Measurements from ENCODE around the gene DELE1. TPM values are rescaled to one million over a fixed set of nuclear protein-coding genes. Genes with fewer than 3 reads are reported as not detected.

DELE1 gene
- total RNA-seq, 2 donors from 2014 or later, result 48.6 to 52.2 TPM

DNA sequence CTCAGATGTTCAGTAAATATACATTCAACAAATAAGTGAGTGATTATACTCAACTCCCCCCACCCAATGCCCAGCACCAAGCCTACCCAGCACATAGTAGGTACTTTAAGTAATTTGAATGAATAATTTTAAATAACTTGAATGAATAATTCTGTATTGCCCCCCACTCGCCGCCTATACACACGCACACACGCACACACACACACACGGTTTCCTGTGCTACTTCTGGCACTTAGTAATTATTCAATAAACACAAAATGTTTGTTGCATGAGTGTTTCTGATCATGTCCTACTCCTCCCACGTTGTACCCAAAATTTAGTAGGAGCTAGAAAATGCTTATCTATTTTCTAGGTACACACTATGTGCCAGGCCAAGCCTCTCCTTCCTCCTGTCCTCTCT lies 18.1 kb downstream of the DELE1 start:
- H3K36me3 Mint-ChIP-seq (ENCODE audit: insufficient read depth in 2 of 2), result peaks cover 0 to 2% of the 10 kb centered on the region in 2 donors
- no peaks in the 10 kb centered on the region for H3K9me3 Mint-ChIP-seq
- H3K4me1 Mint-ChIP-seq (ENCODE audit: low read depth), result no peaks in the 10 kb centered on the region
- DNase-seq (no peak), ATAC-seq (replicated peaks in 1 of 2) (no peak)
- H3K27ac Mint-ChIP-seq, result no peak overlapping the region
- no peaks in the 10 kb centered on the region for H3K27me3 Mint-ChIP-seq (ENCODE audit: low read depth)
- no peak overlapping the region for H3K4me3 Mint-ChIP-seq

DNA sequence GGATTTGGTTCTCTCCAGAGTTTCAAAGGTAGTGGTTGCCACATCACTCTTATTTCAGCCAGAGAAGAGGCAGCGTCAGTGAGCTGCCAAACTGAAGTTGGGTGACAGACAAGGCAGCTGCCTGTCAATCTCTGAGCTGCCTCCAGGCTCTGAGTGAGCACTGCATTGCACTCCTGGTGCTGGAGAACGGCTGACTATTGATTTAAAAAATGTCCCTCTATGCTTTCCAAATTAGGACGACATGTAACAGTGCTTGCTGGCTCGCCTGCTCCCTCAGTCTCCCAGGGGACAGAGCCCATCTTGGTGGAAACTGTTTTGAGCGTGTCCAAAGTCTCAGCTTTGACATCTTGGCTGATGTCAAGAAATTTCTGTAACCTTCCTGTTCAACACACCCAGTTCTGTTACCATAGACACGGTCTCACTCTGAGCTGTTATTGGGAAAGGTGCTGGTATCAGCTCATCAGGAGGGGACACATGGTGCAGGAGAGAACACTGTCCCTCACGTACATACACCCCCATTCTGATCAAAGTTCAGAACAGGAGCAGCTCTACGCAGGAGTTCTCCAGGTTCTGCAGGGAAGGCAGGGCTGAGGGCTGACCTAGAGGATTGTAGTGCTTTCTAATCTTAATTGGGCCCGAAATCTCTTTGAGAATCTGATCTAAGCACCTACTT lies 18.6 kb downstream of the DELE1 start:
- H3K4me1 Mint-ChIP-seq (ENCODE audit: low read depth), result no peaks in the 10 kb centered on the region
- H3K9me3 Mint-ChIP-seq, result no peaks in the 10 kb centered on the region
- no peak for DNase-seq
- ATAC-seq (replicated peaks in 1 of 2), result no peak
- H3K27ac Mint-ChIP-seq, result no peak overlapping the region
- no peaks in the 10 kb centered on the region for H3K36me3 Mint-ChIP-seq (ENCODE audit: insufficient read depth in 2 of 2)
- H3K27me3 Mint-ChIP-seq (ENCODE audit: low read depth), result no peaks in the 10 kb centered on the region
- no peak overlapping the region for H3K4me3 Mint-ChIP-seq

DNA sequence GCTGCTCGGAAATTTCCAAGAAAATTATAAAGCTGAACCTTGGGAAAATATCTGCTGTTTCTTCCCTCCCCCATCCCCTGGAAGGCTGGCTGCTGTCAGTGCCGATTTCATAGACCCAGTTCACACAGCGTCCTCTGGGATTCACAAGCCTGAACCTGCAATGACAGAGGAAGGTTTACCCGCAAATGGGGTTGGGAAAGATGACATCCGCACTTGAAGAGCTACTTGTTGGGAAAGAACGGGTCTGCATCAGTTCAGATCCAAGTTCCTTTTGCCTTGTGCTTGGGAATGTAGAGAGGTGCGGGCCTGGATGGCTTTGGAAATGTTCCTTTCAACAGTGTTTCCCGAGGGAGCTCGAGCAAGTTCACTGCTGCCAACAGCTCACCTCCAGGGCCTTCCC lies 20.4 kb downstream of the DELE1 start:
- ATAC-seq (replicated peaks in 1 of 2) (no peak), DNase-seq (no peak)
- Mint-ChIP-seq H3K9me3 (no peaks in the 10 kb centered on the region), H3K27ac (no peak overlapping the region), H3K4me1 (ENCODE audit: low read depth) (no peaks in the 10 kb centered on the region), H3K27me3 (ENCODE audit: low read depth) (no peaks in the 10 kb centered on the region), H3K4me3 (no peak overlapping the region), H3K36me3 (ENCODE audit: insufficient read depth in 2 of 2) (no peaks in the 10 kb centered on the region)

DNA sequence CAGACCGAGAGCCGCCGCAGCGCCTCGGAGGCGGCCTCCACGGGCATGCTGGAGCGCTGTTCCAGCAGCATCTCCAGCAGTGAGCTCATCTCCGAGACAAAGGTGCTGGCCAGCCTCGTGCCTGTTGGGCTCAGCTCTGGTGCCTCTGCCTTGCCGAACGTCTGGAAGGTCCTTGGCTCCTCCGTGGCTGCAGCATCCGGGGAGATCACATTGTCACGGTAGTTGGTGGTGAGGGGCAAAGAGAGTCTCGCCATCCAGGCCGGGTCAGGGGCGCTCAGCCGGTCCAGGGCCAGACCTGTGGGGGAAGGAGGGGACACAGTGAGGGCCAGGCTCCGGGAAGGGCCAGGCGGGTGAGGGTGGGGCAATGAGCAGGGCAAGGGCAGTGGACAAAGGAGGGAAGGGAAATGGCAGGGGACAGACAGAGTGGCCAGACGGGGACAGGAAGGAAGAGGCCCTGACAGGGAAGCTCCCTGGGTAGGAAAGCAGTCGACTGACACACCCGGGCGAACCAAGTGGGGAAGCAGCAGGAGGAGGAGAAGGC lies 21.9 kb downstream of the DELE1 start:
- no peak overlapping the region for H3K27ac Mint-ChIP-seq
- no peak overlapping the region for H3K4me3 Mint-ChIP-seq
- DNase-seq (no peak), ATAC-seq (replicated peaks in 1 of 2) (no peak)
- H3K9me3 Mint-ChIP-seq, result no peaks in the 10 kb centered on the region
- H3K27me3 Mint-ChIP-seq (ENCODE audit: low read depth), result no peaks in the 10 kb centered on the region
- H3K4me1 Mint-ChIP-seq (ENCODE audit: low read depth), result no peaks in the 10 kb centered on the region
- H3K36me3 Mint-ChIP-seq (ENCODE audit: insufficient read depth in 2 of 2), result no peaks in the 10 kb centered on the region

DNA sequence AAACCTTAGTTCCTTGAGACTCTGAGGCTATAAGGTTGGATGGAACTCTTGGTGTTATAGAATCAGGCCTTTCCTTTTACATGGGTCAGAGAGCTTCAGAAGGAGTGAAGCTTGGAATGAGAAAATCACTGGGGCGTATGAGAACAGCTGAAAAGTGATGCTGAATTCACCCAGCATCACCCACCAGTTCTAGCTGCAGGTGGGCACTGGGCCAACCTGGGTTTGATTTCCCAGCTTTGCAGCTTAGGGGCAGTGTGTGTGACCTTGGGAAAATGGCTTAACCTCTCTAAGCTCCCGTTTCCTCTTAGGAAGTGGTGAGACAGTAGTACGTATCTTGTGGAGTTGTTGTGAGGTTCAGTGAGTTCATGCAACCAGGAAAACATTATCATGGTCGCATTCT lies 23.6 kb downstream of the DELE1 start:
- H3K4me3 Mint-ChIP-seq, result no peak overlapping the region
- no peak for ATAC-seq (replicated peaks in 1 of 2)
- no peaks in the 10 kb centered on the region for H3K9me3 Mint-ChIP-seq

DNA sequence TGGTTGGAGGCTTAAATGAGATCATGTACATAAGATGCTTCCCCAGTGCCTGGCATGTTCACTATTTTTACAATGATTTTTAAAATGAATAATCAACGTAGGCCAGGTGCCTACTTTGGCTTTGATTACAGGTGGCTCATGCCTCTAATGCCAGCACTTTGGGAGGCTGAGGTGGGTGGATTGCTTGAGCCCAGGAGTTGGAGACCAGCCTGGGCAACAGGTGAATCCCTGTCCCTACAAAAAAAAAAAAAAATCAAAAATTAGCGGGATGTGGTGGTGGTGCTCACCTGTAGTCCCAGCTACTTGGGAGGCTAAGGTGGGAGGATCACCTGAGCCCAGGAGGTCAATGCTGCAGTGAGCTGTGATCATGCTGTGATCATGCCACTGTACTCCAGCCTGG lies 25.1 kb downstream of the DELE1 start:
- Mint-ChIP-seq H3K4me3 (no peak overlapping the region), H3K27me3 (ENCODE audit: low read depth) (no peaks in the 10 kb centered on the region), H3K36me3 (ENCODE audit: insufficient read depth in 2 of 2) (no peaks in the 10 kb centered on the region), H3K9me3 (no peaks in the 10 kb centered on the region), H3K27ac (no peak overlapping the region), H3K4me1 (ENCODE audit: low read depth) (peaks cover 13% of the 10 kb centered on the region)
- DNase-seq, result no peak
- ATAC-seq (replicated peaks in 1 of 2), result no peak

More for the DNA sequence above, 23.6 kb downstream of the DELE1 start:
- H3K27me3 Mint-ChIP-seq (ENCODE audit: low read depth), result no peaks in the 10 kb centered on the region
- DNase-seq, result no peak
- H3K36me3 Mint-ChIP-seq (ENCODE audit: insufficient read depth in 2 of 2), result no peaks in the 10 kb centered on the region
- H3K27ac Mint-ChIP-seq, result no peak overlapping the region
- H3K4me1 Mint-ChIP-seq (ENCODE audit: low read depth), result peaks cover 13% of the 10 kb centered on the region

DNA sequence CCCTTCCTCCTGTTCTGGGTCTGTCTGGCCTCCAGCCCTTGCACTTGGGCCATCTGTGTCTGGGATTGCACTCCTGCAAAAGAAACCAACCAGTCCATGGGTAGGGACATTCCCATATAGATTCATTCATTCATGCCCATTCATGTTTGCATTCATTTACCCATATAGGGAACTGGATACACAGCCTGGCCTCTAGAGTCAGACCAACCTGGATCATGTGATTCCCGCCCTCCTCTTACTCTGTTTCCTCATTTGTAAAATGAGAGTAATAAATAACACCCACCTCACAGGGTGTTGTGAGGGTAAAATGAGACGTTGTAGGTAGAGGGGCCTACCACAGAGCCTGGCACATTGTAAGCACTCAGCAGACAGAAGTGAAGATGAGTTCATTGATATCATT lies 25.8 kb downstream of the DELE1 start:
- H3K4me3 Mint-ChIP-seq, result no peak overlapping the region
- peaks cover 13% of the 10 kb centered on the region for H3K4me1 Mint-ChIP-seq (ENCODE audit: low read depth)
- H3K36me3 Mint-ChIP-seq (ENCODE audit: insufficient read depth in 2 of 2), result no peaks in the 10 kb centered on the region
- H3K27ac Mint-ChIP-seq, result no peak overlapping the region
- no peaks in the 10 kb centered on the region for H3K9me3 Mint-ChIP-seq
- no peak for ATAC-seq (replicated peaks in 1 of 2)
- no peak for DNase-seq
- H3K27me3 Mint-ChIP-seq (ENCODE audit: low read depth), result no peaks in the 10 kb centered on the region

DNA sequence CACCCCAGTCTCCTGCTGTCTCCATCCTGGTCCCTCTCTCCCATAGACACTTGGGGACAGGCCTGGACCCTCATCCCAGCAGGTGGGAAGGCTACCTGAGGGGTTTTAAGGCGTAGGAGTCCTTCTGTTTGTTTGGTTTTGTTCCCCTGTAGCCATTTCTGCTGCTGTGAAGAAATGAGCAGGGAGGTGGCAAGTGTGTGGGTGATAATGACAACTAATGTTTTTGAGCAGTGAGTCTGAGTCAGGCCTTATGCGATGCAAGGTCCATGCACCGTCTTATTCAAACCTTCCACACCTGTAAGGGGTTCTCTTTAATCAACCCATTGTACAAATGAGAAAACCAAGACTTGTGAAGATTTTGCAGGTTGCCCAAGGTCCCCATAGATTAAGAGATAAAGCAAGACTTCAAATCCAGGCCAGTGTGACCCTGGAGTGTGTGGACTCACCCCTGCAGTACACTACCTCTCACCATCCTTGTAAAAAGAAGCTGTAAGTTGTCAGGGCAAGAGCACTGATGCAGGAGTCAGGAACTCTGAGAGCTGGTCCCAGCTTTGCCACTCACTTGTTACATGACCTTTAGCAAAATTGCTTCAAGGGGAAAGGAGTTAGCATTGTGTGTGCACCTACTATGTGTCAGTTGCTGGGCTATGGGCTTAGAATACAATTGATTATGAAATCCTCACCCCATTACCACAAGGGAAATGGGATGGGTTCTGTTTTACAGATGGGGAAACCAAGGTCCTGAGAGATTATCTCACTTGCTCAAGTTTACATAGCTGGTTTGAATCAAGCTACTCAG lies 26.7 kb downstream of the DELE1 start:
- Mint-ChIP-seq H3K9me3 (no peaks in the 10 kb centered on the region), H3K4me3 (no peak overlapping the region), H3K4me1 (ENCODE audit: low read depth) (peaks cover 13% of the 10 kb centered on the region), H3K27ac (no peak overlapping the region), H3K27me3 (ENCODE audit: low read depth) (no peaks in the 10 kb centered on the region), H3K36me3 (ENCODE audit: insufficient read depth in 2 of 2) (no peaks in the 10 kb centered on the region)
- ATAC-seq (replicated peaks in 1 of 2) (peak; percentile 39 to 55), DNase-seq (no peak)

DNA sequence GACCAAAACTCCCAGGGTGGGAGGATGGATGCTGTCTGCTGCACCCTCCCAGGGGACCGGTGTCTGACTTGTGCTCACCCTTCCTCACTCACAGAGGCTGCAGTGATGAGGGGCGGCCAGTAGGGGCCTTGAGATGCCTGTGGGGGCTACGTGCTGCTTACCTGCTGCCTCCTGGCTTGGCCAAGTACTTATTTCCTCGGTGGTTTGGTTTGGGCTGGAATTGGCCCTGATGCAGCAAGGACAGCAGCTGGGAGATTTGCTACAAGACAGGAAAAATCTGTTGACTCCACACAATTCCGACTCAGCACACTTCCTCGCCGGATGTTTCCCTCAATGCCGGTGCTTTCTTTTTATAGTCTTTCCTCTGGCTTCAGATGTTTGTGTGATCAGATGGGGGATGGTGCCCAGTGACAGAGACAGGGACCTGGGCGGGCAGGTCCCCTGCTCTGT lies 27.7 kb downstream of the DELE1 start:
- H3K9me3 Mint-ChIP-seq, result no peaks in the 10 kb centered on the region
- peak overlapping the region; percentile 38 to 50 for H3K4me3 Mint-ChIP-seq
- H3K27me3 Mint-ChIP-seq (ENCODE audit: low read depth), result no peaks in the 10 kb centered on the region
- no peaks in the 10 kb centered on the region for H3K36me3 Mint-ChIP-seq (ENCODE audit: insufficient read depth in 2 of 2)
- ATAC-seq (replicated peaks in 1 of 2) (peak; percentile 66 to 71), DNase-seq (peak; percentile 25 to 45)
- peak overlapping the region; percentile 76 for H3K27ac Mint-ChIP-seq
- peaks cover 13% of the 10 kb centered on the region for H3K4me1 Mint-ChIP-seq (ENCODE audit: low read depth)

DNA sequence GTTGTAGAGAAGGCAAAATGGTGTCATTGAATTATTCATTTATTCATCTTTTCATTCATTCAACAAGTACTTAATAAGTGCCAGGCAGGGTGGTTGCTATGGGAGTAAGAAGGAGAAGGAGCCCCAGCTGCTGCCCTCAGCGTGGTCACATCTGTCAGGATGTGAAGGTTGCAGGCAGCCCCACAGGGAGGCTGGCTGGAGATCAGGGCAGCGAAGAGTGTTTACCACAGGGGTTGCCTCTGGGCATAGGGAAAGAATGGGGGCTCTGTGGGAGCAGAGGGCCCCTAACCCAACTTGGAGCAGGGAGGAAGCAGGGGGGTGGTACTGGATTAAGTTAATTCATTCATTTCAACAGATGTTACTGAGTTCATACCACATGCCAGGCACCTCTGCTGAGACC lies 28.3 kb downstream of the DELE1 start:
- Mint-ChIP-seq H3K27me3 (ENCODE audit: low read depth) (no peaks in the 10 kb centered on the region), H3K4me1 (ENCODE audit: low read depth) (peaks cover 13% of the 10 kb centered on the region), H3K9me3 (no peaks in the 10 kb centered on the region), H3K36me3 (ENCODE audit: insufficient read depth in 2 of 2) (no peaks in the 10 kb centered on the region), H3K4me3 (no peak overlapping the region), H3K27ac (peak overlapping the region; percentile 76)
- no peak for DNase-seq
- no peak for ATAC-seq (replicated peaks in 1 of 2)

DNA sequence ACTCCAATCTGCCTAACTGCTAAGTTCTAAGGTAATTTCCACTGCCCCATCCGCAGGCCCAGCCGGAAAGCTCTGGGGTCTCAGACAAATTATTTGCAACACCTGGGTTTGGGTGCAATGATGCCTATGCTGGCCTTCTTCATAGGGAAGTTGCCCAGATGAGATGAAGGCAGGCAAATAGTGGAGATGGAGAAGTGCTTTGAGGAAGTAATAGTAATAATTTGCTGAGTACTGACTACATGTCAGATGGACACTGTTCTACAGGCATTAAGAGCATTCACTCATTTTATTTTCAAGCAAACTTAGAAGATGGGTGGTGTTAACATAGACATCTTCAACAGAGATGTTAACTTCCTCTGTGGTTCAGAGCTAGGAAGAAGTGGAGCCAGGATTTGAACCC lies 30.5 kb downstream of the DELE1 start:
- Mint-ChIP-seq H3K4me3 (no peak overlapping the region), H3K4me1 (ENCODE audit: low read depth) (peaks cover 31% of the 10 kb centered on the region), H3K9me3 (no peaks in the 10 kb centered on the region), H3K27ac (no peak overlapping the region), H3K36me3 (ENCODE audit: insufficient read depth in 2 of 2) (no peaks in the 10 kb centered on the region), H3K27me3 (ENCODE audit: low read depth) (no peaks in the 10 kb centered on the region)
- ATAC-seq (replicated peaks in 1 of 2), result no peak
- DNase-seq, result no peak

DNA sequence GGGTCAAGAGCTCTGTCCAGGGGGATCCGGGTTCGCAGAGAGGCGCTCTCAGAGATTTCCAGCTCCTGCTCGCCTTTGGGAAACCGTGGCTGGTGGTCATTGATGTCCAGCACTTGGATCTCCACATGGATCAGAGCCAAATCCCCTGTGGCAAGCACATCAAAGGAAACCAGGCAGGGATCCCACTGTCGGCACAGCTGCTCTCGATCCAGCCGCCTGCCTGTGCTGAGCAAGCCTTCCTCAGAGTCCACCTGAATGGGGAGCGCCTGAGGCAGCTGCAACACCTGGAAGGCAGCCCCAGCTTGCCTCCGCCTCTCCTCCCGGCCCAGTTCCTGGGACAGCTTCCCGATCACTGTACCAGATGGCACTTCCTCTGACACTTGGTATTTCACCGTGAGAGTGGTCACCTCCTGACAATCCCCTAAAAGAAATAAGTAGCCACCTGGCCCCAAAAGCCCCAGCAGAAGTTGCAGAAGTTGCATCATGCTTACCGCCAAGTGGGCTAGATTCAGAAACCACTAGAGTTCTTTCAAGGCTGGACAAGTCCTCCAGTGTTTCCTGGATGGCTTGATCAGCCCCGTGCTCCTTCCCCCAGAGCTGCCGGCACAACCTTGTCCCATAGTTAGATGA lies 33.8 kb downstream of the DELE1 start:
- no peak for ATAC-seq (replicated peaks in 1 of 2)
- H3K4me3 Mint-ChIP-seq, result peak overlapping the region in 1 of 2 donors; percentile 23
- no peak for DNase-seq
- H3K4me1 Mint-ChIP-seq (ENCODE audit: low read depth), result peaks cover 42% of the 10 kb centered on the region
- no peaks in the 10 kb centered on the region for H3K9me3 Mint-ChIP-seq
- H3K36me3 Mint-ChIP-seq (ENCODE audit: insufficient read depth in 2 of 2), result no peaks in the 10 kb centered on the region
- H3K27me3 Mint-ChIP-seq (ENCODE audit: low read depth), result no peaks in the 10 kb centered on the region
- H3K27ac Mint-ChIP-seq, result no peak overlapping the region

DNA sequence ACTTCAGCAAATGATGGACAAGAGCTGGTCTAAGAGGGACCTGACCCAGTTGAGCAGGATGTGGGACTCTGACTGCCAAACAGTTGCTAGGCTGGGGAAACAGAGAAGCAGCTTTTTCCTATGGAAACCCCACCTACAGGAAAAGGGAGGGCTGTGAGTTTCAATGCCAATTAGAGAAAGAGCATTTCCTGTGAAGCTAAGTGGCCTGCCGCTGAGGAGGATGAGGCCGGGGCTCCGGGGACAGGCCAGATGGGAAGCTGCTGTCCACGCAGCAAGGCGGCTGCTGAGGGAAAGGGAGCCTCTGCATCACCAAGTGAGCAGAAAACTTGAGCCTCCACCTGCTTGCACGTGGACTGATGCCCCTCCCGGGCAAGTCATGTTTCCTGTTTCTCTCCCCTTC lies 34.4 kb downstream of the DELE1 start, which contains the start of gene PCDH12:
Gene PCDH12 (minus strand): TSS at position 90 of the 400 bp plus-strand sequence. CDS start 351 bp downstream, outside the sequence.
- Mint-ChIP-seq H3K36me3 (ENCODE audit: insufficient read depth in 2 of 2) (no peaks in the 10 kb centered on the region), H3K27me3 (ENCODE audit: low read depth) (no peaks in the 10 kb centered on the region), H3K4me1 (ENCODE audit: low read depth) (peaks cover 42% of the 10 kb centered on the region), H3K4me3 (peak within 1 kb of the TSS; percentile 23 to 71), H3K9me3 (no peaks in the 10 kb centered on the region), H3K27ac (peak within 1 kb of the TSS; percentile 64)
- ATAC-seq (replicated peaks in 1 of 2), result peak in 1 of 2 donors; percentile 9
- peak; percentile 15 to 29 for DNase-seq

All from activated T-cell treated with anti-CD3 and anti-CD28 coated beads, Interleukin-2, amount 50 U/mL, for 72 hours (primary cell).